Measurements from ENCODE around the gene FOXP1. TPM values are rescaled to one million over a fixed set of nuclear protein-coding genes. Genes with fewer than 3 reads are reported as not detected.
A peak's percentile ranks its signal among the peaks of the same experiment; 100 is the strongest.

FOXP1 gene
- total RNA-seq, 2 donors from 2014 or later: 377 to 395 TPM

GRCh38 chr3:71432044-71432975 is 151.2 kb downstream of the FOXP1 start:
- ATAC-seq: peak; percentile 55
- DNase-seq: no peak
- Mint-ChIP-seq H3K27ac (peak overlapping the region; percentile 29), H3K36me3 (ENCODE audit: low read depth) (peaks cover 11% of the 10 kb centered on the region), H3K4me3 (peak overlapping the region; percentile 55), H3K27me3 (no peaks in the 10 kb centered on the region), H3K4me1 (peaks cover 64% of the 10 kb centered on the region)
- no peaks in the 10 kb centered on the region for H3K9me3 ChIP-seq (ENCODE audit: control insufficient read depth, low read length, poor library complexity, severe bottlenecking)

- H3K27me3 Mint-ChIP-seq: no peaks in the 10 kb centered on the region
- peaks cover 9% of the 10 kb centered on the region for H3K36me3 Mint-ChIP-seq (ENCODE audit: low read depth)
- ATAC-seq: no peak
- DNase-seq: no peak
- peaks cover 60% of the 10 kb centered on the region for H3K4me1 Mint-ChIP-seq
- H3K4me3 Mint-ChIP-seq: no peak overlapping the region
- H3K27ac Mint-ChIP-seq: peak overlapping the region; percentile 39
- H3K9me3 ChIP-seq (ENCODE audit: control insufficient read depth, low read length, poor library complexity, severe bottlenecking): no peaks in the 10 kb centered on the region
Observed at GRCh38 chr3:71430941-71431552, 152.5 kb downstream of the FOXP1 start.

GRCh38 chr3:71429597-71429988 is 153.9 kb downstream of the FOXP1 start:
- DNase-seq (no peak), ATAC-seq (no peak)
- no peak overlapping the region for H3K4me3 Mint-ChIP-seq
- peaks cover 64% of the 10 kb centered on the region for H3K4me1 Mint-ChIP-seq
- H3K27me3 Mint-ChIP-seq: no peaks in the 10 kb centered on the region
- H3K27ac Mint-ChIP-seq: peak overlapping the region; percentile 0
- H3K36me3 Mint-ChIP-seq (ENCODE audit: low read depth): peaks cover 5% of the 10 kb centered on the region
- H3K9me3 ChIP-seq (ENCODE audit: control insufficient read depth, low read length, poor library complexity, severe bottlenecking): no peaks in the 10 kb centered on the region

- no peak for ATAC-seq
Observed at GRCh38 chr3:71428841-71429596, 154.5 kb downstream of the FOXP1 start.

GRCh38 chr3:71425491-71426071 is 157.9 kb downstream of the FOXP1 start:
- Mint-ChIP-seq H3K4me3 (no peak overlapping the region), H3K4me1 (peaks cover 54% of the 10 kb centered on the region), H3K27ac (peak overlapping the region; percentile 53), H3K27me3 (no peaks in the 10 kb centered on the region), H3K36me3 (ENCODE audit: low read depth) (peaks cover 5% of the 10 kb centered on the region)
- H3K9me3 ChIP-seq (ENCODE audit: control insufficient read depth, low read length, poor library complexity, severe bottlenecking): no peaks in the 10 kb centered on the region
- DNase-seq (no peak), ATAC-seq (no peak)

More at GRCh38 chr3:71428841-71429596, 154.5 kb downstream of the FOXP1 start:
- peak overlapping the region; percentile 0 for H3K27ac Mint-ChIP-seq
- no peak for DNase-seq
- H3K4me3 Mint-ChIP-seq: no peak overlapping the region
- no peaks in the 10 kb centered on the region for H3K9me3 ChIP-seq (ENCODE audit: control insufficient read depth, low read length, poor library complexity, severe bottlenecking)
- H3K27me3 Mint-ChIP-seq: no peaks in the 10 kb centered on the region
- H3K36me3 Mint-ChIP-seq (ENCODE audit: low read depth): peaks cover 5% of the 10 kb centered on the region
- H3K4me1 Mint-ChIP-seq: peaks cover 61% of the 10 kb centered on the region

- Mint-ChIP-seq H3K36me3 (ENCODE audit: low read depth) (peaks cover 5% of the 10 kb centered on the region), H3K4me1 (peaks cover 45% of the 10 kb centered on the region)
- no peak for DNase-seq
Observed at GRCh38 chr3:71423151-71423906, 160.2 kb downstream of the FOXP1 start.

GRCh38 chr3:71421820-71422566 is 161.5 kb downstream of the FOXP1 start:
- peak overlapping the region; percentile 68 for H3K4me3 Mint-ChIP-seq
- no peaks in the 10 kb centered on the region for H3K9me3 ChIP-seq (ENCODE audit: control insufficient read depth, low read length, poor library complexity, severe bottlenecking)
- peak overlapping the region; percentile 97 for H3K27ac Mint-ChIP-seq
- no peak for DNase-seq
- ATAC-seq: peak; percentile 85
- H3K36me3 Mint-ChIP-seq (ENCODE audit: low read depth): peaks cover under 1% of the 10 kb centered on the region
- peaks cover 43% of the 10 kb centered on the region for H3K4me1 Mint-ChIP-seq
- H3K27me3 Mint-ChIP-seq: no peaks in the 10 kb centered on the region

More at GRCh38 chr3:71423151-71423906, 160.2 kb downstream of the FOXP1 start:
- ATAC-seq: no peak
- Mint-ChIP-seq H3K4me3 (peak overlapping the region; percentile 5), H3K27ac (peak overlapping the region; percentile 97), H3K27me3 (no peaks in the 10 kb centered on the region)
- no peaks in the 10 kb centered on the region for H3K9me3 ChIP-seq (ENCODE audit: control insufficient read depth, low read length, poor library complexity, severe bottlenecking)

- ATAC-seq: peak; percentile 2
- H3K36me3 Mint-ChIP-seq (ENCODE audit: low read depth): no peaks in the 10 kb centered on the region
Observed at GRCh38 chr3:71421475-71421819, 162.1 kb downstream of the FOXP1 start.

GRCh38 chr3:71419369-71419768 is 164.2 kb downstream of the FOXP1 start:
- Mint-ChIP-seq H3K4me3 (no peak overlapping the region), H3K4me1 (peaks cover 49% of the 10 kb centered on the region), H3K27ac (peak overlapping the region; percentile 53), H3K27me3 (no peaks in the 10 kb centered on the region), H3K36me3 (ENCODE audit: low read depth) (no peaks in the 10 kb centered on the region)
- DNase-seq (no peak), ATAC-seq (no peak)
- H3K9me3 ChIP-seq (ENCODE audit: control insufficient read depth, low read length, poor library complexity, severe bottlenecking): no peaks in the 10 kb centered on the region

More at GRCh38 chr3:71421475-71421819, 162.1 kb downstream of the FOXP1 start:
- Mint-ChIP-seq H3K4me3 (peak overlapping the region; percentile 68), H3K27ac (peak overlapping the region; percentile 97), H3K4me1 (peaks cover 47% of the 10 kb centered on the region), H3K27me3 (no peaks in the 10 kb centered on the region)
- DNase-seq: no peak
- no peaks in the 10 kb centered on the region for H3K9me3 ChIP-seq (ENCODE audit: control insufficient read depth, low read length, poor library complexity, severe bottlenecking)

GRCh38 chr3:71417791-71418190 is 165.7 kb downstream of the FOXP1 start:
- H3K9me3 ChIP-seq (ENCODE audit: control insufficient read depth, low read length, poor library complexity, severe bottlenecking): no peaks in the 10 kb centered on the region
- H3K36me3 Mint-ChIP-seq (ENCODE audit: low read depth): peaks cover 4% of the 10 kb centered on the region
- peak overlapping the region; percentile 49 for H3K27ac Mint-ChIP-seq
- no peak for ATAC-seq
- H3K27me3 Mint-ChIP-seq: no peaks in the 10 kb centered on the region
- H3K4me3 Mint-ChIP-seq: peak overlapping the region; percentile 63
- peaks cover 52% of the 10 kb centered on the region for H3K4me1 Mint-ChIP-seq
- DNase-seq: no peak

GRCh38 chr3:71416876-71417275 is 166.7 kb downstream of the FOXP1 start:
- Mint-ChIP-seq H3K36me3 (ENCODE audit: low read depth) (peaks cover 4% of the 10 kb centered on the region), H3K27ac (peak overlapping the region; percentile 97)

More at GRCh38 chr3:71416876-71417275, 166.7 kb downstream of the FOXP1 start:
- DNase-seq (no peak), ATAC-seq (peak; percentile 53)
- H3K27me3 Mint-ChIP-seq: no peaks in the 10 kb centered on the region
- peaks cover 46% of the 10 kb centered on the region for H3K4me1 Mint-ChIP-seq
- H3K9me3 ChIP-seq (ENCODE audit: control insufficient read depth, low read length, poor library complexity, severe bottlenecking): no peaks in the 10 kb centered on the region
- peak overlapping the region; percentile 15 for H3K4me3 Mint-ChIP-seq
